K562 (cell line): ENCODE results near the gene ZNRF3. TPM values are rescaled to one million over a fixed set of nuclear protein-coding genes. Genes with fewer than 3 reads are reported as not detected.

Experiments used
- ATAC-seq: fragments of 200-7000 bp; cut with Tn5 transposase; 3 replicates; pipeline ENCODE4 v1.9.1; 2020; ENCODE audit warnings: moderate library complexity
- BruUV-seq: library from RNA; stranded (reverse); fragments of 400-500 nt; replicated peaks from 2 replicates; lab custom pipeline; 2021; lab: Mats Ljungman, UMichigan
- CTCF ChIA-PET: fragments of 300-600 bp; formaldehyde crosslinking; extraction: SDS; loops from one replicate; lab custom pipeline; 2021; ENCODE audit warnings: low intra/inter-chr PET ratio; lab: Yijun Ruan, JAX
- POLR2A ChIA-PET: fragments of 300-600, 350-650 bp; sonication (Branson Sonifier 250); formaldehyde crosslinking; extraction: SDS; loops from one replicate; lab custom pipeline; 2021; ENCODE audit warnings: antibody characterized with exemption, inconsistent platforms; lab: Yijun Ruan, JAX
- DNase-seq, 4 experiments: peaks; one replicate each; pipeline versions ENCODE4 v3.0.0 to v3.0.0-alpha.2; 2011 to 2018; ENCODE audit warnings: low spot score in 3 of 4, mixed read lengths in 3 of 4; ENCODE audit errors: extremely low read depth in 1 of 4
- FAIRE-seq: peaks from 2 replicates; lab custom pipeline; 2011; peaks lifted over from hg19 to GRCh38; lab: Jason Lieb, UNC
- H2AFZ ChIP-seq: 2 replicates; pipeline ENCODE4 v1.6.0; 2011; ENCODE audit warnings: low read depth, low read length, control low read depth, inconsistent platforms
- H3K27ac ChIP-seq: fragments of 200-600 bp; 3 replicates; pipeline ENCODE4 v1.8.0; 2011; ENCODE audit warnings: low read depth, mild to moderate bottlenecking, control low read depth, inconsistent platforms, low read length, moderate library complexity, mixed read lengths; ENCODE audit errors: extremely low read depth
- H3K27me3 ChIP-seq, 2 experiments: fragments of 300-600 bp in 1 of 2; 2 replicates in 1 of 2; 3 replicates in 1 of 2; pipeline versions ENCODE4 v1.6.0 to v1.8.0; 2011; ENCODE audit warnings: inconsistent platforms in 2 of 2, low read length in 2 of 2, mild to moderate bottlenecking in 1 of 2, mixed read lengths in 1 of 2, moderate library complexity in 1 of 2; ENCODE audit not compliant: control insufficient read depth in 2 of 2, insufficient read depth in 2 of 2
- H3K36me3 ChIP-seq: fragments of 300-600 bp; 3 replicates; pipeline ENCODE4 v1.8.0; 2011; ENCODE audit warnings: mild to moderate bottlenecking, low read length, inconsistent platforms; ENCODE audit not compliant: control insufficient read depth, insufficient read depth
- H3K4me1 ChIP-seq, 2 experiments: fragments of 200-600 bp in 1 of 2; replicated peaks in 1 of 2; 2 replicates in 1 of 2; 3 replicates in 1 of 2; pipeline versions ENCODE4 v1.5.1 to v1.8.0; 2011; ENCODE audit warnings: inconsistent platforms in 2 of 2, low read length in 2 of 2, mild to moderate bottlenecking in 1 of 2, mixed read lengths in 1 of 2, moderate library complexity in 1 of 2; ENCODE audit not compliant: control insufficient read depth in 2 of 2, insufficient read depth in 2 of 2
- H3K4me2 ChIP-seq: 2 replicates; pipeline ENCODE4 v1.6.1; 2011; ENCODE audit warnings: low read length, control low read depth, inconsistent platforms, mixed read lengths; ENCODE audit not compliant: insufficient read depth
- H3K4me3 ChIP-seq: fragments of 200-600 bp; sonication (generic), shearing (Covaris generic); 2 replicates; pipeline ENCODE4 v1.5.1; 2016; ENCODE audit warnings: control low read depth, inconsistent platforms
- H3K79me2 ChIP-seq: fragments of 200-600 bp; 3 replicates; pipeline ENCODE4 v1.8.0; 2011; ENCODE audit warnings: low read length, inconsistent platforms; ENCODE audit not compliant: control insufficient read depth, insufficient read depth
- H3K9ac ChIP-seq, 2 experiments: 2 replicates each; pipeline versions ENCODE4 v1.6.0 to v1.6.1; 2011; ENCODE audit warnings: low read depth in 2 of 2, low read length in 2 of 2, control low read depth in 1 of 2, inconsistent platforms in 1 of 2, mild to moderate bottlenecking in 1 of 2, mixed read lengths in 1 of 2; ENCODE audit not compliant: insufficient read depth in 1 of 2
- H3K9me1 ChIP-seq: one replicate; pipeline ENCODE4 v1.6.0; 2011; ENCODE audit warnings: inconsistent platforms, mild to moderate bottlenecking, low read length, moderate library complexity; ENCODE audit not compliant: control insufficient read depth, insufficient read depth
- H3K9me3 ChIP-seq: replicated peaks from 2 replicates; pipeline ENCODE4 v1.5.1; 2011; ENCODE audit warnings: low read depth, low read length, inconsistent platforms; ENCODE audit not compliant: control insufficient read depth, insufficient read depth
- H4K20me1 ChIP-seq: replicated peaks from 2 replicates; pipeline ENCODE4 v1.6.1; 2011; ENCODE audit warnings: low read length, inconsistent platforms, mixed read lengths; ENCODE audit not compliant: control insufficient read depth, insufficient read depth
- BCOR ChIP-seq: fragments of 450-650 bp; IDR thresholded peaks from 2 replicates; pipeline ENCODE4 v1.6.1; 2016
- BMI1 ChIP-seq: fragments of 150-350 bp; IDR thresholded peaks from 2 replicates; pipeline ENCODE4 v1.6.1; 2014; ENCODE audit warnings: low read length
- BRCA1 ChIP-seq, 2 experiments: fragments of 450-650 bp in 1 of 2; sonication (generic) in 1 of 2; formaldehyde crosslinking in 1 of 2; IDR thresholded peaks; 2 replicates each; pipeline versions ENCODE4 v1.5.0 to v1.6.1; 2017 to 2020; ENCODE audit warnings: mild to moderate bottlenecking in 1 of 2, missing genetic modification reagents in 1 of 2
- CBFA2T2 ChIP-seq: fragments of 450-650 bp; conservative IDR thresholded peaks from 2 replicates; pipeline ENCODE4 v1.6.1; 2017; ENCODE audit warnings: mild to moderate bottlenecking
- DIDO1 ChIP-seq: fragments of 450-650 bp; IDR thresholded peaks from 2 replicates; pipeline ENCODE4 v1.6.1; 2016; ENCODE audit warnings: low read depth, missing biosample characterization, missing genetic modification characterization
- NR2F6 ChIP-seq: fragments of 450-650 bp; formaldehyde crosslinking; IDR thresholded peaks from 2 replicates; pipeline ENCODE4 v1.4.0; 2020; ENCODE audit warnings: mild to moderate bottlenecking
- RCOR1 ChIP-seq, 2 experiments: IDR thresholded peaks; 2 replicates each; pipeline ENCODE4 v1.6.1; 2012; ENCODE audit warnings: low read depth in 2 of 2, low read length in 2 of 2, borderline replicate concordance in 1 of 2, improper control_type of control experiment in 1 of 2
- STAT5B ChIP-seq: fragments of 250-450 bp; sonication (Bioruptor Pico); IDR thresholded peaks from 2 replicates; pipeline ENCODE4 v1.8.0; 2021; ENCODE audit warnings: mild to moderate bottlenecking, inconsistent platforms
- TEAD4 ChIP-seq, 2 experiments: sonication (generic) in 1 of 2; formaldehyde crosslinking in 1 of 2; IDR thresholded peaks; 2 replicates each; pipeline versions ENCODE4 v1.6.1 to v1.8.0; 2012 to 2022; ENCODE audit warnings: borderline replicate concordance in 1 of 2, inconsistent platforms in 1 of 2, low read length in 1 of 2, mild to moderate bottlenecking in 1 of 2, missing genetic modification reagents in 1 of 2
- ZBTB17 ChIP-seq: fragments of 450-650 bp; formaldehyde crosslinking; IDR thresholded peaks from 2 replicates; pipeline ENCODE4 v1.4.0; 2020; ENCODE audit warnings: mild to moderate bottlenecking
- ZNF778 ChIP-seq: fragments of 450-650 bp; formaldehyde crosslinking; IDR thresholded peaks from 2 replicates; pipeline ENCODE4 v1.4.0; 2020; ENCODE audit warnings: mild to moderate bottlenecking, moderate library complexity
- WGBS: fragments of 100-300 bp; shearing (Covaris generic); methylation state at CpG from one replicate; pipeline ENCODE4 v1.1.6; 2016; ENCODE audit warnings: low coverage, mixed read lengths; ENCODE audit not compliant: insufficient coverage; ENCODE audit errors: missing lambda C conversion rate; 5-methylcytosine and 5-hydroxymethylcytosine counted together
- in situ Hi-C: fragments of 300-500 bp; cut with MboI; formaldehyde crosslinking; loops from 4 replicates; pipeline ENCODE4 v1.15.0; 2018; ENCODE audit warnings: inconsistent platforms, mixed read lengths
- intact Hi-C: fragments of 100-400 bp; cut with micrococcal nuclease; formaldehyde crosslinking; loops from 2 replicates; pipeline ENCODE4 v1.14.2; 2022
- polyA plus RNA-seq, 8 experiments: library from polyadenylated mRNA; depleted of rRNA in 4 of 8; stranded (reverse) in 5 of 8; unstranded in 3 of 8; fragments of >200 nt; fragmentation: Nextera tagmentation in 2 of 8; fragmentation: Illumina TruSeq in 1 of 8; extraction: Ambion mirVana in 2 of 8; extraction: Trizol in 1 of 8; gene quantifications; 2 replicates each; pipeline versions ENCODE4 v1.2.1 to v1.2.3, GENCODE V29; 2011 to 2014; ENCODE audit warnings: inconsistent platforms in 1 of 8, missing spikeins in 1 of 8
- total RNA-seq, 7 experiments: library from RNA; depleted of rRNA in 6 of 7; stranded (reverse); fragments of >200 nt in 6 of 7; fragmentation: Illumina TruSeq in 2 of 7; extraction: Trizol in 2 of 7; gene quantifications; 2 replicates each; pipeline versions ENCODE4 v1.2.1 to v1.2.3, GENCODE V29; 2011 to 2021; ENCODE audit warnings: low replicate concordance in 1 of 7
- TF ChIP-seq, protein P1 (sequence below): sonication (generic); formaldehyde crosslinking; IDR thresholded peaks from 2 replicates; pipeline ENCODE4 v1.8.0; 2022; ENCODE audit warnings: mild to moderate bottlenecking, missing genetic modification reagents

Gene ZNRF3
- total and polyA plus RNA-seq, 9 of the 15 experiments (the other 6 are each of a cell fraction or from before 2014, with no cell fraction given): 0.41 to 5.9 (median 1.7) TPM

DNA sequence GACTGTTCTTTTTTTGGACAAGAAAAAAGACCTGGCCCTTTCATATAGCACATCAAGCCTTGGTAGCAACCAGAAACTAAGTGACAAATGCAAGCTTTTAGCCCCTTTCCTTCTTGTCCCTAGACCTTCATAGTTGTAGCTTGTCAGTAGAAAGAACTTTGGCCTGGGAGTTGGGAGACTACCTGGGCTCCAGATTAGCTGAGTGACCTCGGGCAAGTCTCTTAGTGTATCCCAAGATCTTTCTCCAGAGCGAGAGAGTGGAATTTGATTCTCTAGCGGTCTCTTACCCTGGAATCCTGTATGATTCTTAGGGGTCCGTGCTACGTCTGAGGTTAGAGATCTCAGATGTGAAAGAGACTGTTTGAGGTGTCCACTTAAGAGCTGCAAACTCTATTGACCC lies 59.0 kb downstream of the ZNRF3 start:
- no peak for DNase-seq
- 0 out of 2 replicates have a peak, but pooled peaks cover 3% of the 10 kb centered on the region for H4K20me1 ChIP-seq
- H3K79me2 ChIP-seq: peaks cover 3% of the 10 kb centered on the region; the same call in 1 of the 3 replicates
- BruUV-seq: no TSS peak
- CTCF ChIA-PET: no interaction called here
- POLR2A ChIA-PET: interaction anchor here (0.8 kb wide), 1 partner anchor 36 kb away, joined by 3 read pairs; no protein-coding TSS in a partner anchor
- TF ChIP-seq NR2F6 (CRISPR knock-in tag) (no peak), CBFA2T2 (no peak), BCOR (no peak), RCOR1 (IDR thresholded peaks at IDR 0.05; ENCODE audit: borderline replicate concordance in 1 of 2, low read depth in 2 of 2, low read length in 2 of 2) (no peak), ZBTB17 (CRISPR knock-in tag) (no peak), STAT5B (no peak), ZNF778 (CRISPR knock-in tag) (no peak), DIDO1 (tag) (no peak), BRCA1 (IDR thresholded peaks at IDR 0.05) (no peak), BRCA1 (CRISPR knock-in tag; IDR thresholded peaks at IDR 0.05) (no peak), BMI1 (no peak), TEAD4 (IDR thresholded peaks at IDR 0.05; ENCODE audit: low read length) (no peak), TEAD4 (CRISPR knock-in tag; IDR thresholded peaks at IDR 0.05; ENCODE audit: borderline replicate concordance) (no peak)
- TF ChIP-seq, protein P1, sequence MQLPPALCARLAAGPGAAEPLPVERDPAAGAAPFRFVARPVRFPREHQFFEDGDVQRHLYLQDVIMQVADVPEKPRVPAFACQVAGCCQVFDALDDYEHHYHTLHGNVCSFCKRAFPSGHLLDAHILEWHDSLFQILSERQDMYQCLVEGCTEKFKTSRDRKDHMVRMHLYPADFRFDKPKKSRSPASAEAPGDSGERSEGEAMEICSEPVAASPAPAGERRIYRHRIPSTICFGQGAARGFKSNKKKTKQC (CRISPR knock-in tag): no peak
- no peak overlapping the region for H3K4me2 ChIP-seq
- H3K9ac ChIP-seq: no peak overlapping the region
- FAIRE-seq: no peak
- ATAC-seq: no peak
- H3K4me3 ChIP-seq: no peak overlapping the region
- no peak overlapping the region for H2AFZ ChIP-seq
- WGBS: 54% methylated on average over 5 of the region's 5 CpGs
- intact Hi-C loops (no loop called here), in situ Hi-C loops (no loop called here)
- H3K27me3 ChIP-seq: no peaks in the 10 kb centered on the region
- H3K27ac ChIP-seq: no peak overlapping the region
- no peaks in the 10 kb centered on the region; a peak in 1 of 5 replicates for H3K4me1 ChIP-seq
- no peaks in the 10 kb centered on the region for H3K36me3 ChIP-seq
- H3K9me3 ChIP-seq: no peaks in the 10 kb centered on the region
- H3K9me1 ChIP-seq: no peaks in the 10 kb centered on the region
